K562 (cell line): ENCODE results near the gene MLIP. TPM values are rescaled to one million over a fixed set of nuclear protein-coding genes. Genes with fewer than 3 reads are reported as not detected.

Experiments used
- polyA plus RNA-seq, 8 experiments: library from polyadenylated mRNA; depleted of rRNA in 4 of 8; stranded (reverse) in 5 of 8; unstranded in 3 of 8; fragments of >200 nt; fragmentation: Nextera tagmentation in 2 of 8; fragmentation: Illumina TruSeq in 1 of 8; extraction: Ambion mirVana in 2 of 8; extraction: Trizol in 1 of 8; gene quantifications; 2 replicates each; pipeline versions ENCODE4 v1.2.1 to v1.2.3, GENCODE V29; 2011 to 2014; ENCODE audit warnings: inconsistent platforms in 1 of 8, missing spikeins in 1 of 8
- total RNA-seq, 7 experiments: library from RNA; depleted of rRNA in 6 of 7; stranded (reverse); fragments of >200 nt in 6 of 7; fragmentation: Illumina TruSeq in 2 of 7; extraction: Trizol in 2 of 7; gene quantifications; 2 replicates each; pipeline versions ENCODE4 v1.2.1 to v1.2.3, GENCODE V29; 2011 to 2021; ENCODE audit warnings: low replicate concordance in 1 of 7
- TF ChIP-seq, protein P1 (sequence below): fragments of 450-650 bp; IDR thresholded peaks from 2 replicates; pipeline ENCODE4 v1.6.1; 2016; ENCODE audit warnings: mild to moderate bottlenecking, moderate library complexity

Gene MLIP
- total and polyA plus RNA-seq, 9 of the 15 experiments (the other 6 are each of a cell fraction or from before 2014, with no cell fraction given), result not detected

DNA sequence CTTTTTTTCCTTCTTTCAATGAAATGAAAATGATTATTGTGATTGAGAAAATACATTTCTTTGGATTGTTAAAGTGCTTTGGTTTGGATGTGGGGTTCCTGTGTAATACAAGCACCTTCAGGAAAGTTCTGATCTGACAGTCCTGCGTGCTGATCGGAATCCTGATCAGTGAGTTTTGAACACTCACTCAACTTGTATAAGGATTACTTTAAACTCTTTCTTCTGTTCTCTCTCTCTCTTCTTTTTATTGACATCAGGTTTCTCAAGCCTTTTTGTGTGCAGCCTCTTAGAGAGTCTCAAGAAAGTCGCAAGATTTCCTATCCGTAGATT lies 197.7 kb downstream of the MLIP start (continued):
- TF ChIP-seq, protein P1, sequence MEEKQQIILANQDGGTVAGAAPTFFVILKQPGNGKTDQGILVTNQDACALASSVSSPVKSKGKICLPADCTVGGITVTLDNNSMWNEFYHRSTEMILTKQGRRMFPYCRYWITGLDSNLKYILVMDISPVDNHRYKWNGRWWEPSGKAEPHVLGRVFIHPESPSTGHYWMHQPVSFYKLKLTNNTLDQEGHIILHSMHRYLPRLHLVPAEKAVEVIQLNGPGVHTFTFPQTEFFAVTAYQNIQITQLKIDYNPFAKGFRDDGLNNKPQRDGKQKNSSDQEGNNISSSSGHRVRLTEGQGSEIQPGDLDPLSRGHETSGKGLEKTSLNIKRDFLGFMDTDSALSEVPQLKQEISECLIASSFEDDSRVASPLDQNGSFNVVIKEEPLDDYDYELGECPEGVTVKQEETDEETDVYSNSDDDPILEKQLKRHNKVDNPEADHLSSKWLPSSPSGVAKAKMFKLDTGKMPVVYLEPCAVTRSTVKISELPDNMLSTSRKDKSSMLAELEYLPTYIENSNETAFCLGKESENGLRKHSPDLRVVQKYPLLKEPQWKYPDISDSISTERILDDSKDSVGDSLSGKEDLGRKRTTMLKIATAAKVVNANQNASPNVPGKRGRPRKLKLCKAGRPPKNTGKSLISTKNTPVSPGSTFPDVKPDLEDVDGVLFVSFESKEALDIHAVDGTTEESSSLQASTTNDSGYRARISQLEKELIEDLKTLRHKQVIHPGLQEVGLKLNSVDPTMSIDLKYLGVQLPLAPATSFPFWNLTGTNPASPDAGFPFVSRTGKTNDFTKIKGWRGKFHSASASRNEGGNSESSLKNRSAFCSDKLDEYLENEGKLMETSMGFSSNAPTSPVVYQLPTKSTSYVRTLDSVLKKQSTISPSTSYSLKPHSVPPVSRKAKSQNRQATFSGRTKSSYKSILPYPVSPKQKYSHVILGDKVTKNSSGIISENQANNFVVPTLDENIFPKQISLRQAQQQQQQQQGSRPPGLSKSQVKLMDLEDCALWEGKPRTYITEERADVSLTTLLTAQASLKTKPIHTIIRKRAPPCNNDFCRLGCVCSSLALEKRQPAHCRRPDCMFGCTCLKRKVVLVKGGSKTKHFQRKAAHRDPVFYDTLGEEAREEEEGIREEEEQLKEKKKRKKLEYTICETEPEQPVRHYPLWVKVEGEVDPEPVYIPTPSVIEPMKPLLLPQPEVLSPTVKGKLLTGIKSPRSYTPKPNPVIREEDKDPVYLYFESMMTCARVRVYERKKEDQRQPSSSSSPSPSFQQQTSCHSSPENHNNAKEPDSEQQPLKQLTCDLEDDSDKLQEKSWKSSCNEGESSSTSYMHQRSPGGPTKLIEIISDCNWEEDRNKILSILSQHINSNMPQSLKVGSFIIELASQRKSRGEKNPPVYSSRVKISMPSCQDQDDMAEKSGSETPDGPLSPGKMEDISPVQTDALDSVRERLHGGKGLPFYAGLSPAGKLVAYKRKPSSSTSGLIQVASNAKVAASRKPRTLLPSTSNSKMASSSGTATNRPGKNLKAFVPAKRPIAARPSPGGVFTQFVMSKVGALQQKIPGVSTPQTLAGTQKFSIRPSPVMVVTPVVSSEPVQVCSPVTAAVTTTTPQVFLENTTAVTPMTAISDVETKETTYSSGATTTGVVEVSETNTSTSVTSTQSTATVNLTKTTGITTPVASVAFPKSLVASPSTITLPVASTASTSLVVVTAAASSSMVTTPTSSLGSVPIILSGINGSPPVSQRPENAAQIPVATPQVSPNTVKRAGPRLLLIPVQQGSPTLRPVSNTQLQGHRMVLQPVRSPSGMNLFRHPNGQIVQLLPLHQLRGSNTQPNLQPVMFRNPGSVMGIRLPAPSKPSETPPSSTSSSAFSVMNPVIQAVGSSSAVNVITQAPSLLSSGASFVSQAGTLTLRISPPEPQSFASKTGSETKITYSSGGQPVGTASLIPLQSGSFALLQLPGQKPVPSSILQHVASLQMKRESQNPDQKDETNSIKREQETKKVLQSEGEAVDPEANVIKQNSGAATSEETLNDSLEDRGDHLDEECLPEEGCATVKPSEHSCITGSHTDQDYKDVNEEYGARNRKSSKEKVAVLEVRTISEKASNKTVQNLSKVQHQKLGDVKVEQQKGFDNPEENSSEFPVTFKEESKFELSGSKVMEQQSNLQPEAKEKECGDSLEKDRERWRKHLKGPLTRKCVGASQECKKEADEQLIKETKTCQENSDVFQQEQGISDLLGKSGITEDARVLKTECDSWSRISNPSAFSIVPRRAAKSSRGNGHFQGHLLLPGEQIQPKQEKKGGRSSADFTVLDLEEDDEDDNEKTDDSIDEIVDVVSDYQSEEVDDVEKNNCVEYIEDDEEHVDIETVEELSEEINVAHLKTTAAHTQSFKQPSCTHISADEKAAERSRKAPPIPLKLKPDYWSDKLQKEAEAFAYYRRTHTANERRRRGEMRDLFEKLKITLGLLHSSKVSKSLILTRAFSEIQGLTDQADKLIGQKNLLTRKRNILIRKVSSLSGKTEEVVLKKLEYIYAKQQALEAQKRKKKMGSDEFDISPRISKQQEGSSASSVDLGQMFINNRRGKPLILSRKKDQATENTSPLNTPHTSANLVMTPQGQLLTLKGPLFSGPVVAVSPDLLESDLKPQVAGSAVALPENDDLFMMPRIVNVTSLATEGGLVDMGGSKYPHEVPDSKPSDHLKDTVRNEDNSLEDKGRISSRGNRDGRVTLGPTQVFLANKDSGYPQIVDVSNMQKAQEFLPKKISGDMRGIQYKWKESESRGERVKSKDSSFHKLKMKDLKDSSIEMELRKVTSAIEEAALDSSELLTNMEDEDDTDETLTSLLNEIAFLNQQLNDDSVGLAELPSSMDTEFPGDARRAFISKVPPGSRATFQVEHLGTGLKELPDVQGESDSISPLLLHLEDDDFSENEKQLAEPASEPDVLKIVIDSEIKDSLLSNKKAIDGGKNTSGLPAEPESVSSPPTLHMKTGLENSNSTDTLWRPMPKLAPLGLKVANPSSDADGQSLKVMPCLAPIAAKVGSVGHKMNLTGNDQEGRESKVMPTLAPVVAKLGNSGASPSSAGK, result no peak
